Measurements from ENCODE around the gene GNAQ.

Gene GNAQ

DNA sequence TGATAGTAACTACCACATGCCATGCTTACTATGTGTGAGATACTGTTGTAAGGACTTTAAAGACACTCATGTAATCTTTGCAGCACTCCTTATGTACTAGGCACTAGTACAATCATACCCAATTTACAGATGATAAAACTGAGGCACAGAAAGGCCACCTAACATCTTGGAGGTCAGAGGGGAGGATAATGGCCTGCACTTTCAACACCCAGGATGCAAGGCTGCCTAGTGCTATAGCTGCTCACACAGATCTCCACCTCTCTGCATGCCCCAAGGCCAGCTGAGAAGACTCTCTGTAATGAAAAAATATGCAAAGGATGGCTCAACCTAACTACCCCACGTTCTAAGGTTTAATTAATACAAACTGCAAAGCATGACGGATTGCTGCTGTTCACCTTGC, 57.2 kb downstream of the GNAQ start:
- POLR2A ChIA-PET = interaction anchor here (0.6 kb wide), 1 partner anchor 9 kb away, joined by 3 read pairs; no protein-coding TSS in a partner anchor
- CTCF ChIA-PET = interaction anchor here (0.9 to 7.7 kb wide), 6 partner anchors 12 to 61 kb away, joined by 3 to 146 read pairs (median 3); no protein-coding TSS in a partner anchor
- no peak overlapping the region for H3K4me3 ChIP-seq (ENCODE audit: low read depth, low read length)
- TF ChIP-seq, protein P1, sequence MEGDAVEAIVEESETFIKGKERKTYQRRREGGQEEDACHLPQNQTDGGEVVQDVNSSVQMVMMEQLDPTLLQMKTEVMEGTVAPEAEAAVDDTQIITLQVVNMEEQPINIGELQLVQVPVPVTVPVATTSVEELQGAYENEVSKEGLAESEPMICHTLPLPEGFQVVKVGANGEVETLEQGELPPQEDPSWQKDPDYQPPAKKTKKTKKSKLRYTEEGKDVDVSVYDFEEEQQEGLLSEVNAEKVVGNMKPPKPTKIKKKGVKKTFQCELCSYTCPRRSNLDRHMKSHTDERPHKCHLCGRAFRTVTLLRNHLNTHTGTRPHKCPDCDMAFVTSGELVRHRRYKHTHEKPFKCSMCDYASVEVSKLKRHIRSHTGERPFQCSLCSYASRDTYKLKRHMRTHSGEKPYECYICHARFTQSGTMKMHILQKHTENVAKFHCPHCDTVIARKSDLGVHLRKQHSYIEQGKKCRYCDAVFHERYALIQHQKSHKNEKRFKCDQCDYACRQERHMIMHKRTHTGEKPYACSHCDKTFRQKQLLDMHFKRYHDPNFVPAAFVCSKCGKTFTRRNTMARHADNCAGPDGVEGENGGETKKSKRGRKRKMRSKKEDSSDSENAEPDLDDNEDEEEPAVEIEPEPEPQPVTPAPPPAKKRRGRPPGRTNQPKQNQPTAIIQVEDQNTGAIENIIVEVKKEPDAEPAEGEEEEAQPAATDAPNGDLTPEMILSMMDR (IDR thresholded peaks at IDR 0.05; ENCODE audit: insufficient read depth, low read length, missing control alignments) = no peak
- no peak for DNase-seq (ENCODE audit: low read depth, low spot score)

DNA sequence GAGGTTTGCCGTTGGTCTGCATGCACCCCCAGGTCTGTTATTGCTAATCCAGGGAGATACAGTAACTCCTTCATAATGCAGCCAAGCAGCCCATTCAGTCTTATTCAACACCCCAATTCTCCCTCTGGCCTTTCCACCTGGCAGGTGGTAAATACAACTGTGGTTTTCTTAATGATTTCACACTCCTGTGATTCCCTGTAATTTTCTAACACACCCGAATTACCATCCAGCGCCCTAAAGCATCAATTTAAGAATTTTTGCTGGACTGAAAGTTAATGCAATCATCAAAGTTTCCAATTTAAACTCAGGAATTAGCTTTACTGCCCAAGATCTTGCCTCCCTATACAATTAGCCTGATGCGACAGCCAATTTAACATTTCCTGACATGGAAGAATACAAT, 62.5 kb downstream of the GNAQ start:
- ChIA-PET POLR2A (no interaction called here), CTCF (no interaction called here)
- H3K4me3 ChIP-seq (ENCODE audit: low read depth, low read length) = no peak overlapping the region
- DNase-seq (ENCODE audit: low read depth, low spot score) = no peak
- TF ChIP-seq, protein P1 (IDR thresholded peaks at IDR 0.05; ENCODE audit: insufficient read depth, low read length, missing control alignments) = no peak

DNA sequence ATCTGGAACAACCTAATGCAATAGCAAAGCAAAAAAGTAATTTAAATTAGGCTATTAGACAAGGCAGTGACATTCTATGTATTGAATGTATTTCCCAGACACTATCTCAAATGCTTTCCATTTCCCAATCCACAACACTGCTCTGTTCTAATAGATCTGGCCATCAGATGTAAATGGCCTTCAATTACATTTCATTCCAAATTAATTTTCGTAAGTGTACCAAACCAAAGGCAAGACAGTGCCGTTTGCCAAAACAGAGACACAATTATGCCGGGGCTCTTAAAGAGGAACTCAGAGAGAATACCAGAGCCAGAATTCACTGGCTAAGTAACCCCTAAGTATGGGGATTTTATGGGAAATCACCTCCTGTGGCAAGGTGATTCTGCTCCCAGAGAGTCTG, 63.1 kb downstream of the GNAQ start:
- no peak overlapping the region for H3K4me3 ChIP-seq (ENCODE audit: low read depth, low read length)
- TF ChIP-seq, protein P1 (IDR thresholded peaks at IDR 0.05; ENCODE audit: insufficient read depth, low read length, missing control alignments) = no peak
- ChIA-PET POLR2A (no interaction called here), CTCF (no interaction called here)
- DNase-seq (ENCODE audit: low read depth, low spot score) = no peak

DNA sequence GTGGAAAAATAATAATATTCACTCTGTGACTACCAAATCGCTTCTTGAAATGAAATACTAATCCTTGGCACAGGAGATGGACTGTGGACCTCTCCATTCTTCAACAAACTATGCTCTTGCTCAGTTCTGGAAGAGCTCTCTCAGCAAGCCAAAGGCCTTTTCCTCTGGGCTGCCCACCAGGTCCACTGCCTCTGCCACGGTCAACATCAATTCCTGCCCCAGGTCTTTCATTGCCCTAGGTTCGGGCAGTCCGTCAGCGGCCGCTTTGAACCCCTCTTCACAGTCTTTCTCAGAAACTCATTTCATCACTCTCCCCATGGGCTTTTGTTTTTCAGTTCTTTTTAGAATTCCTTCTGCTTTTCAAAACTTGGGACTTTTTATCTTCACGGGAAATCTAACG, 64.9 kb downstream of the GNAQ start:
- POLR2A ChIA-PET = no interaction called here
- CTCF ChIA-PET = interaction anchor here (1.0 to 3.1 kb wide), 2 partner anchors 11 to 16 kb away, joined by 4 to 14 read pairs; no protein-coding TSS in a partner anchor
- no peak for DNase-seq (ENCODE audit: low read depth, low spot score)
- no peak overlapping the region for H3K4me3 ChIP-seq (ENCODE audit: low read depth, low read length)
- TF ChIP-seq, protein P1 (IDR thresholded peaks at IDR 0.05; ENCODE audit: insufficient read depth, low read length, missing control alignments) = no peak

DNA sequence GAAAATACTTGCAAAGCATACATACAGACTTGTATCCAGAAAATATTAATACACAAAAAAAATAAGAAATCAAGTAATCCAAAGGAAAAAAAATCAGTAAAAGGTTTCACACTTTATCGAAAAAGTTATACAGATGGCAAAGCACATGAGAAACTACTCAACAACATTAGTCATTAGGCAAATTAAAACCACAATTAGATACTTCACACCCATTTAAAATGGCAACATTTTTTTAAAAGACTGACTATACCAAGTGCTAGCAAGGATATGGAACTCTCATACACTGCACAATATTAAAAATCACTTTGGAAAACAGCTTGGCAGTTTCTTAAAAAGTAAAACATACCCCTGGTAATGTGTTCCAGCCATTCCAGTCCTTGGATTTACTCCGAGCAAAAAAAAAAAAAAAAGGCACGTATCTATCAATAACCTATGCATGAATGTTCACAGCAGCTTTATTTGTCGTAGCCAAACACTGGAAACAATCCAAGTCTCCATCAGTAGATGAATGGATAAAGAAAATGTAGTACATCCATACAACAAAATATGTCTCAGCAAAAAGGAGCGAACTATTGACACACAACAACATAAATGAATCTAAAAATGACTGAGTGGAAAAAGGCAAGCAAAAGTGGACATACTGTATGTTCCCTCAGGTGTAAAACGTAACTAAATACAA, 66.0 kb downstream of the GNAQ start:
- POLR2A ChIA-PET = interaction anchor here (0.8 kb wide), 1 partner anchor 9 kb away, joined by 3 read pairs; no protein-coding TSS in a partner anchor
- TF ChIP-seq, protein P1 (IDR thresholded peaks at IDR 0.05; ENCODE audit: insufficient read depth, low read length, missing control alignments) = no peak
- CTCF ChIA-PET = interaction anchor here (1.0 to 3.1 kb wide), 2 partner anchors 12 to 531 kb away, joined by 3 to 14 read pairs; no protein-coding TSS in a partner anchor
- no peak overlapping the region for H3K4me3 ChIP-seq (ENCODE audit: low read depth, low read length)
- no peak for DNase-seq (ENCODE audit: low read depth, low spot score)

DNA sequence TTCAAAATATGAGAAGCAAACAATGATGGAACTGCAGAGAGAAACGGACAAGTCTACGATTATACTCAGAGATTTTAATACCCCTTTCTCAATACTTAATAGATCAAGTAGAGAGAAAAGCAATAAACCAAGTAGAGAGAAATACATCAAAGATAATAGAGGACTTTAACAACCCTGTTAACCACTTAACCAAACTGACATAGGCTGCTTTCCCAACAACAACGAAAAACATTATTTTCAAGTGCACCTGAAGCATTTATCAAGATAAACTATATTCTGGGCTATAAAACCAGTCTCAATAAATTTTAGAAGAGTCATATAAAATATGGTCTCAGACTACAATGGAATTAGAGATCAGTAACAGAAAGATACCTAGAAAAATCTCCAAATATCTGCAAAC, 67.4 kb downstream of the GNAQ start:
- CTCF ChIA-PET = interaction anchor here (0.8 kb wide), 1 partner anchor 13 kb away, joined by 3 read pairs; no protein-coding TSS in a partner anchor
- POLR2A ChIA-PET = no interaction called here
- DNase-seq (ENCODE audit: low read depth, low spot score) = no peak
- TF ChIP-seq, protein P1 (IDR thresholded peaks at IDR 0.05; ENCODE audit: insufficient read depth, low read length, missing control alignments) = no peak
- H3K4me3 ChIP-seq (ENCODE audit: low read depth, low read length) = no peak overlapping the region

Data from AG04449 (cell line).